G401.6 (cell line): ENCODE data around the gene CEP43.

Experiments
- FAIRE-seq: peaks from 2 replicates; lab custom pipeline; 2012; peaks lifted over from hg19 to GRCh38; lab: Jason Lieb, UNC

CEP43 gene

GRCh38 chr6:166969390-166970002 is 29.7 kb upstream of the CEP43 start:
- no peak for FAIRE-seq

- FAIRE-seq = no peak
Observed at GRCh38 chr6:166970091-166970490, 29.1 kb upstream of the CEP43 start.

- FAIRE-seq = no peak
Observed at GRCh38 chr6:166970776-166971175, 28.4 kb upstream of the CEP43 start.

- no peak for FAIRE-seq
Observed at GRCh38 chr6:166971271-166971670, 27.9 kb upstream of the CEP43 start.

GRCh38 chr6:166972101-166972500 is 27.1 kb upstream of the CEP43 start:
- FAIRE-seq = no peak

- no peak for FAIRE-seq
Observed at GRCh38 chr6:166976636-166977035, 22.6 kb upstream of the CEP43 start.

- FAIRE-seq = peak; percentile 79
Observed at GRCh38 chr6:166977621-166978525, 21.3 kb upstream of the CEP43 start.

GRCh38 chr6:166980738-166981137 is 18.5 kb upstream of the CEP43 start:
- FAIRE-seq = no peak

GRCh38 chr6:166987448-166987847 is 11.7 kb upstream of the CEP43 start:
- no peak for FAIRE-seq

GRCh38 chr6:166987930-166988329 is 11.3 kb upstream of the CEP43 start:
- no peak for FAIRE-seq

GRCh38 chr6:166988674-166989201 is 10.5 kb upstream of the CEP43 start:
- FAIRE-seq = no peak

- FAIRE-seq = peak; percentile 66
Observed at GRCh38 chr6:166989427-166990032, 9.7 kb upstream of the CEP43 start.

GRCh38 chr6:166996406-166996805 is 2.8 kb upstream of the CEP43 start:
- FAIRE-seq = no peak

GRCh38 chr6:166997348-166997747 is 1.8 kb upstream of the CEP43 start:
- FAIRE-seq = no peak

GRCh38 chr6:166997768-166998255 is 1.4 kb upstream of the CEP43 start:
- peak; percentile 39 for FAIRE-seq

GRCh38 chr6:166998256-166999144 is 697 bp upstream of the CEP43 start:
- FAIRE-seq = no peak

GRCh38 chr6:166999884-167000253 is 672 bp downstream of the CEP43 start:
- no peak for FAIRE-seq

- FAIRE-seq = no peak
Observed at GRCh38 chr6:167000759-167001158, 1.6 kb downstream of the CEP43 start.

GRCh38 chr6:167005350-167006159 is 6.4 kb downstream of the CEP43 start:
- no peak for FAIRE-seq

GRCh38 chr6:167007985-167008384 is 8.8 kb downstream of the CEP43 start:
- FAIRE-seq = no peak

GRCh38 chr6:167013067-167013466 is 13.9 kb downstream of the CEP43 start:
- FAIRE-seq = no peak
